Body of pancreas (tissue), 4 donors: Measurements from ENCODE around the gene NISCH.

ENCODE experiments used
- POLR2A ChIP-seq, 3 donors: fragments of 450-650 bp; IDR thresholded peaks; one replicate each; pipeline ENCODE4 v1.6.1; 2016; ENCODE audit warnings: antibody characterized with exemption in 3 of 3, mild to moderate bottlenecking in 2 of 3
- TF ChIP-seq, protein P1 (sequence below), 7 experiments: fragments of 450-650 bp in 4 of 7; fragments of 200-600 bp in 3 of 7; sonication (generic) in 3 of 7; IDR thresholded peaks; one replicate each; pipeline ENCODE4 v1.5.1; 2016 to 2019; ENCODE audit warnings: antibody characterized with exemption in 7 of 7

GRCh38 chr3:52438579-52439425 lies 16.6 kb upstream of the NISCH start:
- TF ChIP-seq POLR2A (IDR thresholded peaks at IDR 0.05) = no peak
- TF ChIP-seq, protein P1, sequence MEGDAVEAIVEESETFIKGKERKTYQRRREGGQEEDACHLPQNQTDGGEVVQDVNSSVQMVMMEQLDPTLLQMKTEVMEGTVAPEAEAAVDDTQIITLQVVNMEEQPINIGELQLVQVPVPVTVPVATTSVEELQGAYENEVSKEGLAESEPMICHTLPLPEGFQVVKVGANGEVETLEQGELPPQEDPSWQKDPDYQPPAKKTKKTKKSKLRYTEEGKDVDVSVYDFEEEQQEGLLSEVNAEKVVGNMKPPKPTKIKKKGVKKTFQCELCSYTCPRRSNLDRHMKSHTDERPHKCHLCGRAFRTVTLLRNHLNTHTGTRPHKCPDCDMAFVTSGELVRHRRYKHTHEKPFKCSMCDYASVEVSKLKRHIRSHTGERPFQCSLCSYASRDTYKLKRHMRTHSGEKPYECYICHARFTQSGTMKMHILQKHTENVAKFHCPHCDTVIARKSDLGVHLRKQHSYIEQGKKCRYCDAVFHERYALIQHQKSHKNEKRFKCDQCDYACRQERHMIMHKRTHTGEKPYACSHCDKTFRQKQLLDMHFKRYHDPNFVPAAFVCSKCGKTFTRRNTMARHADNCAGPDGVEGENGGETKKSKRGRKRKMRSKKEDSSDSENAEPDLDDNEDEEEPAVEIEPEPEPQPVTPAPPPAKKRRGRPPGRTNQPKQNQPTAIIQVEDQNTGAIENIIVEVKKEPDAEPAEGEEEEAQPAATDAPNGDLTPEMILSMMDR (IDR thresholded peaks at IDR 0.05) = no peak
